Lower leg skin (tissue), 4 donors: ENCODE data around the gene P4HTM. TPM values are rescaled to one million over a fixed set of nuclear protein-coding genes. Genes with fewer than 3 reads are reported as not detected.

Experiments
- DNase-seq, 2 donors: peaks; one replicate each; pipeline ENCODE4 v3.0.0-alpha.2; 2019; ENCODE audit warnings: low spot score in 2 of 2
- H3K4me3 ChIP-seq: fragments of 200-600 bp; sonication (generic); 2 replicates; pipeline ENCODE4 v1.5.1; 2017; ENCODE audit warnings: mild to moderate bottlenecking, low read depth; ENCODE audit not compliant: poor library complexity, severe bottlenecking
- POLR2A ChIP-seq, 2 donors: fragments of 450-650 bp; IDR thresholded peaks; one replicate each; pipeline ENCODE4 v1.6.1; 2016 to 2017; ENCODE audit warnings: antibody characterized with exemption in 2 of 2, mild to moderate bottlenecking in 1 of 2, moderate library complexity in 1 of 2
- WGBS, 2 donors: methylation state at CpG; one replicate each; pipeline ENCODE4 v1.1.5; 2018; 5-methylcytosine and 5-hydroxymethylcytosine counted together
- intact Hi-C: fragments of 100-400 bp; cut with DNase I; formaldehyde crosslinking; loops from one replicate; pipeline ENCODE4 v1.15.0; 2023; ENCODE audit warnings: low total_unique reads
- total RNA-seq, 4 donors: library from RNA; depleted of rRNA; stranded (reverse); fragments of >200 nt; gene quantifications; one replicate each; pipeline ENCODE4 v1.1.0, GENCODE V29; 2016
- TF ChIP-seq, protein P1 (sequence below), 3 donors: fragments of 450-650 bp; IDR thresholded peaks; one replicate each; pipeline ENCODE4 v1.5.1; 2016; ENCODE audit warnings: antibody characterized with exemption in 3 of 3, mild to moderate bottlenecking in 3 of 3, moderate library complexity in 2 of 3

Gene P4HTM
- total RNA-seq, 4 donors from 2014 or later, result 23.4 to 41.9 (median 36.0) TPM

- no peak for DNase-seq
- TF ChIP-seq, protein P1, sequence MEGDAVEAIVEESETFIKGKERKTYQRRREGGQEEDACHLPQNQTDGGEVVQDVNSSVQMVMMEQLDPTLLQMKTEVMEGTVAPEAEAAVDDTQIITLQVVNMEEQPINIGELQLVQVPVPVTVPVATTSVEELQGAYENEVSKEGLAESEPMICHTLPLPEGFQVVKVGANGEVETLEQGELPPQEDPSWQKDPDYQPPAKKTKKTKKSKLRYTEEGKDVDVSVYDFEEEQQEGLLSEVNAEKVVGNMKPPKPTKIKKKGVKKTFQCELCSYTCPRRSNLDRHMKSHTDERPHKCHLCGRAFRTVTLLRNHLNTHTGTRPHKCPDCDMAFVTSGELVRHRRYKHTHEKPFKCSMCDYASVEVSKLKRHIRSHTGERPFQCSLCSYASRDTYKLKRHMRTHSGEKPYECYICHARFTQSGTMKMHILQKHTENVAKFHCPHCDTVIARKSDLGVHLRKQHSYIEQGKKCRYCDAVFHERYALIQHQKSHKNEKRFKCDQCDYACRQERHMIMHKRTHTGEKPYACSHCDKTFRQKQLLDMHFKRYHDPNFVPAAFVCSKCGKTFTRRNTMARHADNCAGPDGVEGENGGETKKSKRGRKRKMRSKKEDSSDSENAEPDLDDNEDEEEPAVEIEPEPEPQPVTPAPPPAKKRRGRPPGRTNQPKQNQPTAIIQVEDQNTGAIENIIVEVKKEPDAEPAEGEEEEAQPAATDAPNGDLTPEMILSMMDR (IDR thresholded peaks at IDR 0.05), result no peak
- TF ChIP-seq POLR2A (IDR thresholded peaks at IDR 0.05), result no peak
- no peak overlapping the region for H3K4me3 ChIP-seq
- 71 to 74% methylated on average over 6 of the region's 6 CpGs for WGBS, 2 donors
- intact Hi-C loops, result no loop called here
These were observed 25.7 kb downstream of the P4HTM start for GRCh38 chr3:49015765-49016164.

GRCh38 chr3:49016414-49017228 lies 26.6 kb downstream of the P4HTM start:
- H3K4me3 ChIP-seq, result no peak overlapping the region
- no peak for DNase-seq
- no peak for TF ChIP-seq POLR2A (IDR thresholded peaks at IDR 0.05)
- TF ChIP-seq, protein P1 (IDR thresholded peaks at IDR 0.05), result no peak
- 92 to 93% methylated on average over 5 to 6 of the region's 6 CpGs for WGBS, 2 donors
- intact Hi-C loops, result no loop called here

DNA sequence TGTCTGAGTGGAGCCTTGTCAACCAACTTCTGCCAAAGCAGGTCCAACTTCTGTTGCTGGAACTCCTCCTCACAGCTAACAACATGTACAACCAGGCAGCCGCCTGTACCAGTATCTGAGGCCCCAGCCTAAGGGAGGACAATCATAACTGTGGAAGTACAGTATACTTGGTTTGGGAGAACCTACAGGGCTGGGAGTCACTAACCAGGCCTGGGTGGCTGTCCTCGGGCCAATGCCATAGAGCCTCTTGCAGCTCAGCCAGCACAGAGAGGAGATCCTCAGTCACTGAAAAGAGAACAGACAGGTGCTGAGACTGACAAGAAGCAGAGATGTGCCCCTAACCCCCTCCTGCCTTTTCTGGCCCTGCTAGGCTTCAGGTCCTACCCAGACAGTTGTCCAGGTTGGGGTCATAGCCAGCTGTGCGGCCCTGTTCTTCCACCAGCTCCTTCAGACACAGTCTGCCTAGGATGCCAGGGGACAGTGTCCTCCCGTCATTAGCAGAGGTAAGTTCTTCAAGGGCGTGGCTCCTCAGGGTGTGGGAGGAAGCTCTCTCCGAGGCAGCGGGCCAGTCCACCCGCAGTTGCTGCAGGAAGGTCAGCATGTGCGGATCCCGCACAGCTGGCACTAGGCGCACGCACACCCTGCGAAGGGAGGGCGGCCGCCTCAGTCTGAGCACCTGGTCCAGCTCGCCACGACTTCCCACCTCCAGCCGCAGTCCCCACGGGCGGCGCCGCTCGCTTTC lies 27.4 kb downstream of the P4HTM start:
- H3K4me3 ChIP-seq, result peak overlapping the region; percentile 50
- intact Hi-C loops, result no loop called here
- DNase-seq, result peak in 1 of 2 donors; percentile 88
- WGBS, 2 donors, result 5 to 45% methylated on average over 4 to 23 of the region's 23 CpGs
- TF ChIP-seq, protein P1 (IDR thresholded peaks at IDR 0.05), result no peak
- no peak for TF ChIP-seq POLR2A (IDR thresholded peaks at IDR 0.05)

DNA sequence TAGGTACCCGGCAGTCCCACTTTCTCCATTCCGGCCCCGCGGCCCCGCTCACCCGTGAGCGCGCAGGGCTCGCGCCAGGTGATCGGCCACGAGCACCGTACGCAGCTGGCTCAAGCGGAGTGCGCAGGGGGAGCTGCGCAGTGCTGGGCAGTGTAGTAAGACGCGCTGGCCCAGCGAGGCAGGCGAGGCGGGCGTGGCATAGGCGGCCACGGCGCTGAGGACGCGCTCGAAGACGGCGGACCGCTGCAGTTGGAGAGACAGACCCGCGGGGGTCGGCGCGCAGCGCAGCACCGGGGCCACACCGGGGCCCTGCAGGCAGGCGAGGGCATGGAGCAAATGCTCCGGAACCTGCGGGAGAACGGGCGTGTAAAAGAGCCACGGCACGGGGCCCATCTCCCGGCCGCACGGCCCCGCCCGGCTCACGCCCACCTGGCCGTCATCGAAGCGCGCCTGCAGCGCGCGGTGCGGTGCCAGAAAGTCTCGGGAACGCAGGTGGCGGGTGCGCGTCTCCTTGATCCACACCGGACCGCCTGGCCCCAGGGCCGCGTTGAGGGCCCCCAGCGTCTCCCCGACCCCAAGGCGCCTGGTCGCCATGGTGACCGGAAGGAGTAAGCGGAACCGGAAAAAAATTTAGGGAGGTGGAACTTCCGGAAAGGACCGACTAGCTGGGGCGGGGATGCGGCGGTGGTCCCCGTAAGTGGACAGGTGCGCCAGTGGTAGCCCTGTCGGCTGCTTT lies 28.1 kb downstream of the P4HTM start, which contains the start of gene DALRD3:
DALRD3 (minus strand) TSS at position 610 of the 736 bp plus-strand sequence; CDS start at position 594, 16 bp downstream.
- TF ChIP-seq, protein P1 (IDR thresholded peaks at IDR 0.05), result no peak
- TF ChIP-seq POLR2A (IDR thresholded peaks at IDR 0.05), result peak in 1 of 2 donors; percentile 37
- H3K4me3 ChIP-seq, result peak within 1 kb of the TSS; percentile 50
- intact Hi-C loops, result no loop called here
- DNase-seq, result peak in 1 of 2 donors; percentile 91
- WGBS, 2 donors, result 0% methylated on average over 54 to 81 of the region's 85 CpGs

- WGBS, 2 donors, result 1% methylated on average over 18 of the region's 18 CpGs
- intact Hi-C loops, result no loop called here
- peak overlapping the region; percentile 50 for H3K4me3 ChIP-seq
- TF ChIP-seq, protein P1 (IDR thresholded peaks at IDR 0.05), result no peak
- TF ChIP-seq POLR2A (IDR thresholded peaks at IDR 0.05), result no peak
- no peak for DNase-seq
These were observed 28.6 kb downstream of the P4HTM start for GRCh38 chr3:49018707-49019006.
